Calu3 (cell line): ENCODE results near the gene PSMA5. TPM values are rescaled to one million over a fixed set of nuclear protein-coding genes. Genes with fewer than 3 reads are reported as not detected.
"Not testable (repeated sequence)": the region's sequence is repeated elsewhere in the genome, so short reads cannot be mapped to it uniquely, and the experiment has no call there.

Experiments used
- BruUV-seq: library from RNA; stranded (reverse); fragments of 400-500 nt; replicated peaks from 2 replicates; lab custom pipeline; 2021; lab: Mats Ljungman, UMichigan
- CTCF ChIA-PET: fragments of 300-600 bp; sonication (Branson Sonifier 250); formaldehyde crosslinking; loops from one replicate; lab custom pipeline; 2022; ENCODE audit warnings: antibody characterized with exemption; lab: Charles Lee
- DNase-seq: peaks from one replicate; pipeline ENCODE4 v3.0.0; 2022
- H3K27ac Mint-ChIP-seq: one replicate; pipeline ENCODE4 v1.8.0; 2022; ENCODE audit warnings: mixed read lengths; ENCODE audit not compliant: unreplicated experiment
- H3K27me3 Mint-ChIP-seq: one replicate; pipeline ENCODE4 v1.8.0; 2022; ENCODE audit warnings: mixed read lengths; ENCODE audit not compliant: unreplicated experiment
- H3K36me3 Mint-ChIP-seq: one replicate; pipeline ENCODE4 v1.8.0; 2022; ENCODE audit warnings: mild to moderate bottlenecking, moderate library complexity, mixed read lengths; ENCODE audit not compliant: insufficient read depth, unreplicated experiment
- H3K4me1 Mint-ChIP-seq: one replicate; pipeline ENCODE4 v1.8.0; 2022; ENCODE audit warnings: mild to moderate bottlenecking, low read depth, mixed read lengths; ENCODE audit not compliant: unreplicated experiment
- H3K4me3 Mint-ChIP-seq: one replicate; pipeline ENCODE4 v1.8.0; 2022; ENCODE audit warnings: mild to moderate bottlenecking, low read depth, moderate library complexity, mixed read lengths; ENCODE audit not compliant: unreplicated experiment
- H3K9me3 Mint-ChIP-seq: one replicate; pipeline ENCODE4 v1.8.0; 2022; ENCODE audit warnings: low read depth, mixed read lengths; ENCODE audit not compliant: unreplicated experiment
- CTCF ChIP-seq: fragments of 200-600 bp; IDR thresholded peaks from one replicate; pipeline ENCODE4 v1.8.0; 2022; ENCODE audit warnings: antibody characterized with exemption; ENCODE audit not compliant: unreplicated experiment
- intact Hi-C: fragments of 100-400 bp; cut with micrococcal nuclease; formaldehyde crosslinking; loops from one replicate; pipeline ENCODE4 v1.10.0; 2022; ENCODE audit not compliant: unreplicated experiment
- total RNA-seq: library from RNA; stranded (reverse); gene quantifications from 2 replicates; pipeline ENCODE4 v1.2.3, GENCODE V29; 2022

Gene PSMA5
- total RNA-seq, 1 experiment from 2014 or later, result 121 TPM

GRCh38 chr1:109396871-109397580 lies 29.2 kb downstream of the PSMA5 start:
- H3K4me3 Mint-ChIP-seq, result peak overlapping the region; percentile 78
- H3K36me3 Mint-ChIP-seq, result peaks cover 17% of the 10 kb centered on the region
- TSS peak; percentile 42 for BruUV-seq
- TF ChIP-seq CTCF, result no peak
- H3K9me3 Mint-ChIP-seq, result no peaks in the 10 kb centered on the region
- intact Hi-C loops, result loop anchor here (10.0 kb wide), 1 partner anchor 202 kb away; no protein-coding TSS in a partner anchor
- H3K27me3 Mint-ChIP-seq, result no peaks in the 10 kb centered on the region
- no peak for DNase-seq
- peaks cover 36% of the 10 kb centered on the region for H3K4me1 Mint-ChIP-seq
- CTCF ChIA-PET, result interaction anchor here (1.3 kb wide), 1 partner anchor 119 kb away, joined by 4 read pairs; no protein-coding TSS in a partner anchor
- H3K27ac Mint-ChIP-seq, result no peak overlapping the region

- H3K4me1 Mint-ChIP-seq, result peaks cover 36% of the 10 kb centered on the region
- no peak for DNase-seq
- no peaks in the 10 kb centered on the region for H3K27me3 Mint-ChIP-seq
- CTCF ChIA-PET, result no interaction called here
- no peak for TF ChIP-seq CTCF
- H3K27ac Mint-ChIP-seq, result no peak overlapping the region
- intact Hi-C loops, result loop anchor here (10.0 kb wide), 1 partner anchor 202 kb away; no protein-coding TSS in a partner anchor
- H3K36me3 Mint-ChIP-seq, result peaks cover 14% of the 10 kb centered on the region
- no peaks in the 10 kb centered on the region for H3K9me3 Mint-ChIP-seq
- BruUV-seq, result no TSS peak
- peak overlapping the region; percentile 78 for H3K4me3 Mint-ChIP-seq
Measured at GRCh38 chr1:109396513-109396839, 29.8 kb downstream of the PSMA5 start.

GRCh38 chr1:109395602-109396512 lies 30.4 kb downstream of the PSMA5 start:
- intact Hi-C loops, result loop anchor here (10.0 kb wide), 1 partner anchor 201 kb away; no protein-coding TSS in a partner anchor
- no peak for TF ChIP-seq CTCF
- no peak for DNase-seq
- H3K9me3 Mint-ChIP-seq, result no peaks in the 10 kb centered on the region
- H3K27ac Mint-ChIP-seq, result no peak overlapping the region
- no peaks in the 10 kb centered on the region for H3K27me3 Mint-ChIP-seq
- CTCF ChIA-PET, result no interaction called here
- H3K4me3 Mint-ChIP-seq, result peak overlapping the region; percentile 78
- BruUV-seq, result no TSS peak
- peaks cover 14% of the 10 kb centered on the region for H3K36me3 Mint-ChIP-seq
- peaks cover 36% of the 10 kb centered on the region for H3K4me1 Mint-ChIP-seq

GRCh38 chr1:109395282-109395599 lies 31.0 kb downstream of the PSMA5 start:
- peak overlapping the region; percentile 78 for H3K4me3 Mint-ChIP-seq
- peaks cover 14% of the 10 kb centered on the region for H3K36me3 Mint-ChIP-seq
- BruUV-seq, H3K27ac Mint-ChIP-seq, H3K9me3 Mint-ChIP-seq, DNase-seq, H3K27me3 Mint-ChIP-seq, CTCF ChIA-PET: not testable (repeated sequence)
- H3K4me1 Mint-ChIP-seq, result peaks cover 39% of the 10 kb centered on the region
- intact Hi-C loops, result loop anchor here (10.0 kb wide), 1 partner anchor 200 kb away; no protein-coding TSS in a partner anchor
